Measurements from ENCODE around the gene TMEM201. TPM values are rescaled to one million over a fixed set of nuclear protein-coding genes. Genes with fewer than 3 reads are reported as not detected.

TMEM201 gene
- total RNA-seq, 2 donors from 2014 or later: 24.1 TPM

GRCh38 chr1:9611716-9612115 is 23.0 kb downstream of the TMEM201 start:
- TF ChIP-seq, protein P1, sequence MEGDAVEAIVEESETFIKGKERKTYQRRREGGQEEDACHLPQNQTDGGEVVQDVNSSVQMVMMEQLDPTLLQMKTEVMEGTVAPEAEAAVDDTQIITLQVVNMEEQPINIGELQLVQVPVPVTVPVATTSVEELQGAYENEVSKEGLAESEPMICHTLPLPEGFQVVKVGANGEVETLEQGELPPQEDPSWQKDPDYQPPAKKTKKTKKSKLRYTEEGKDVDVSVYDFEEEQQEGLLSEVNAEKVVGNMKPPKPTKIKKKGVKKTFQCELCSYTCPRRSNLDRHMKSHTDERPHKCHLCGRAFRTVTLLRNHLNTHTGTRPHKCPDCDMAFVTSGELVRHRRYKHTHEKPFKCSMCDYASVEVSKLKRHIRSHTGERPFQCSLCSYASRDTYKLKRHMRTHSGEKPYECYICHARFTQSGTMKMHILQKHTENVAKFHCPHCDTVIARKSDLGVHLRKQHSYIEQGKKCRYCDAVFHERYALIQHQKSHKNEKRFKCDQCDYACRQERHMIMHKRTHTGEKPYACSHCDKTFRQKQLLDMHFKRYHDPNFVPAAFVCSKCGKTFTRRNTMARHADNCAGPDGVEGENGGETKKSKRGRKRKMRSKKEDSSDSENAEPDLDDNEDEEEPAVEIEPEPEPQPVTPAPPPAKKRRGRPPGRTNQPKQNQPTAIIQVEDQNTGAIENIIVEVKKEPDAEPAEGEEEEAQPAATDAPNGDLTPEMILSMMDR (conservative IDR thresholded peaks at IDR 0.05): no peak
- no peak overlapping the region for H3K27ac Mint-ChIP-seq
- no peak for DNase-seq
- Histone ChIP-seq H3K9ac (ENCODE audit: extremely low read depth, low read length, poor library complexity, severe bottlenecking) (no peak overlapping the region), H3K4me3 (ENCODE audit: low read length) (no peak overlapping the region), H3K9me3 (ENCODE audit: control insufficient read depth, low read length) (no peaks in the 10 kb centered on the region), H3K27ac (ENCODE audit: low read depth, low read length) (no peak overlapping the region), H3K27me3 (ENCODE audit: control insufficient read depth, insufficient read depth, low read length, poor library complexity, severe bottlenecking) (no peaks in the 10 kb centered on the region), H3K36me3 (ENCODE audit: control insufficient read depth, insufficient read depth, low read length) (peaks cover 6% of the 10 kb centered on the region), H3K4me1 (ENCODE audit: control insufficient read depth, insufficient read depth, low read length) (no peaks in the 10 kb centered on the region)
- no peaks in the 10 kb centered on the region for H3K9me3 Mint-ChIP-seq
- H3K27me3 Mint-ChIP-seq (ENCODE audit: insufficient read depth): no peaks in the 10 kb centered on the region
- WGBS, 2 experiments (ENCODE audit: insufficient coverage in 1 of 2, insufficient read length in 1 of 2): 82 to 86% methylated on average over 7 to 13 of the region's 13 CpGs
- peaks cover 13% of the 10 kb centered on the region for H3K36me3 Mint-ChIP-seq (ENCODE audit: low read depth)
- H3K4me1 Mint-ChIP-seq: no peaks in the 10 kb centered on the region
- no peak overlapping the region for H3K4me3 Mint-ChIP-seq

DNA sequence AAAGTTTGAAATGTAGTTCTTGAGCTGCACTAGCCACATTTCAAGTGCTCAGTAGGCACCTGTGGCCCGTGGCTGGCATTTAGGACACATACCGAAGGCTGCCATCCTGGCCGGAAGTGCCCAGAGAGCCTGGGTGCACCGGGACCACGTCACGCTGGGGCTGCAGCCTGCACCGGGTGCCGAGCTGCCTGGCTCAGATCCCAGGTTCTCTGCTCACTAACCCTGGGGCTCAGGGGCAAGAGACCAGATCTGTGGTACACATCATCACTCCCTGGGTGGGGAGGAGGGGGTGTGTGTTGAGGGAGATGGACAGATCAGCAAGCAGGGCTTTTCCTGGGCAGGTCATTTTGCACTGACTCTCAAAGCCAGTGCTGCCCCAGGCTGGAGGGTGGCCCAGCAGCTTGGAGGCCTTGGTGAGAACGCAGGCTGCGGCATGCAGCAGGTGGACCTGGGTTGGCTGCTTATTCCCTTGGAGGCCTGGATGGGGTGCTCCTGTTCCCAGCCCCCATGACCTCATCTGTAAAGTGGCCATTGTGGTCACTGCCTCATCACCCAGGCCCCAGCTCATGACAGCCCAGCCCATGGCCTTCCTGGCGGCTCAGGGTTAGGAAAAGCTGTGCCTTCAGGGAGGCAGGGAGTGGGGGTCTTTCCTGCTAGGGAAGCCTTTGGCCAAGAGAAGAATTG is 23.6 kb downstream of the TMEM201 start:
- Histone ChIP-seq H3K27me3 (ENCODE audit: control insufficient read depth, insufficient read depth, low read length, poor library complexity, severe bottlenecking) (no peaks in the 10 kb centered on the region), H3K9ac (ENCODE audit: extremely low read depth, low read length, poor library complexity, severe bottlenecking) (no peak overlapping the region), H3K27ac (ENCODE audit: low read depth, low read length) (no peak overlapping the region), H3K4me1 (ENCODE audit: control insufficient read depth, insufficient read depth, low read length) (no peaks in the 10 kb centered on the region), H3K4me3 (ENCODE audit: low read length) (no peak overlapping the region), H3K9me3 (ENCODE audit: control insufficient read depth, low read length) (no peaks in the 10 kb centered on the region), H3K36me3 (ENCODE audit: control insufficient read depth, insufficient read depth, low read length) (peaks cover 6% of the 10 kb centered on the region)
- Mint-ChIP-seq H3K27me3 (ENCODE audit: insufficient read depth) (no peaks in the 10 kb centered on the region), H3K4me1 (no peaks in the 10 kb centered on the region), H3K9me3 (no peaks in the 10 kb centered on the region), H3K27ac (no peak overlapping the region), H3K36me3 (ENCODE audit: low read depth) (peaks cover 13% of the 10 kb centered on the region), H3K4me3 (no peak overlapping the region)
- DNase-seq: no peak
- TF ChIP-seq, protein P1 (conservative IDR thresholded peaks at IDR 0.05): no peak
- 93 to 96% methylated on average over 8 to 11 of the region's 11 CpGs for WGBS, 2 experiments (ENCODE audit: insufficient coverage in 1 of 2, insufficient read length in 1 of 2)

DNA sequence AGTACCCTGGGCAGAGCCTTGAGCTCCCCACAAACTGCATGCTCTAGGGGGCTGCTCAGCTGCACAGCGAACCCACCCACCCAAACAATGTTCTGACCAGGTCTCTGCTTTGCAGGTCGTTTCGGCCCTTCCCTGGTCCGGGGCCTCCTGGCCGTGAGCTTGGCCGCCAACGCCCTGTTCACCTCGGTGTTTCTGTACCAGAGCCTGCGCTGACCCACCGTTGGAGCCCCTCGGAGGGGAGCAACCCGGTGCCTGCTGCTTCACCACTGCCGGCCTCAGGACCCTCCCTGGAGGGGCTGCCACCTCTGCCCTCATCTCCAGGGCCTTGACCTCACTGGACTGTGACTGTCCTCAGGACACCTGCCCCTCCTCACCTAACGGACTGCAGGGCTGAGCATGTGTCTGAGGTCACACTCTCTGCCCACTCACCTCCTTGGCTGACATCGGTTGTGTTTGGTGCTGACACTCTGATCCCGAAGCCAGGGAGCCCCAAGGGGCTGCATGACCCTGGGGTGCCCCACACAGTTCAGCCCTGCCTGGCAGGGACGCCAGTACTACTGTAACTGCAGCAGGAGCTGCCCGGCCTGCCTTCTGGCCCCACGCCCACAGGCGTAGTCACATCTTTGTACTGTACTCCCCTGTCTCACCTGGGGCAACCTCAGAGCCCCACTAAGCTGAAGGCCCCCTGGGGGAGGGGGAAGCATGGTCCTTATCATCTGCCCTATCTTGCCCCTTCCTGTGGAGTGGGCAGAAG is 24.3 kb downstream of the TMEM201 start:
- Histone ChIP-seq H3K27ac (ENCODE audit: low read depth, low read length) (no peak overlapping the region), H3K9me3 (ENCODE audit: control insufficient read depth, low read length) (no peaks in the 10 kb centered on the region), H3K36me3 (ENCODE audit: control insufficient read depth, insufficient read depth, low read length) (peaks cover 6% of the 10 kb centered on the region), H3K27me3 (ENCODE audit: control insufficient read depth, insufficient read depth, low read length, poor library complexity, severe bottlenecking) (no peaks in the 10 kb centered on the region), H3K9ac (ENCODE audit: extremely low read depth, low read length, poor library complexity, severe bottlenecking) (no peak overlapping the region), H3K4me3 (ENCODE audit: low read length) (no peak overlapping the region), H3K4me1 (ENCODE audit: control insufficient read depth, insufficient read depth, low read length) (no peaks in the 10 kb centered on the region)
- DNase-seq: no peak
- no peaks in the 10 kb centered on the region for H3K9me3 Mint-ChIP-seq
- H3K4me1 Mint-ChIP-seq: no peaks in the 10 kb centered on the region
- no peak overlapping the region for H3K27ac Mint-ChIP-seq
- WGBS, 2 experiments (ENCODE audit: insufficient coverage in 1 of 2, insufficient read length in 1 of 2): 92 to 93% methylated on average over 12 to 20 of the region's 20 CpGs
- peaks cover 13% of the 10 kb centered on the region for H3K36me3 Mint-ChIP-seq (ENCODE audit: low read depth)
- no peak overlapping the region for H3K4me3 Mint-ChIP-seq
- TF ChIP-seq, protein P1 (conservative IDR thresholded peaks at IDR 0.05): no peak
- H3K27me3 Mint-ChIP-seq (ENCODE audit: insufficient read depth): no peaks in the 10 kb centered on the region
